GM21825 (cell line): Measurements from ENCODE around the gene AGBL4.

Experiments used
- ATAC-seq: cut with Tn5 transposase; IDR thresholded peaks from one replicate; pipeline ENCODE4 v1.9.1; 2021; ENCODE audit warnings: mild to moderate bottlenecking, moderate library complexity; ENCODE audit not compliant: unreplicated experiment

The AGBL4 gene

GRCh38 chr1:49723662-49724061 is 300.1 kb downstream of the AGBL4 start:
- ATAC-seq, result no peak

DNA sequence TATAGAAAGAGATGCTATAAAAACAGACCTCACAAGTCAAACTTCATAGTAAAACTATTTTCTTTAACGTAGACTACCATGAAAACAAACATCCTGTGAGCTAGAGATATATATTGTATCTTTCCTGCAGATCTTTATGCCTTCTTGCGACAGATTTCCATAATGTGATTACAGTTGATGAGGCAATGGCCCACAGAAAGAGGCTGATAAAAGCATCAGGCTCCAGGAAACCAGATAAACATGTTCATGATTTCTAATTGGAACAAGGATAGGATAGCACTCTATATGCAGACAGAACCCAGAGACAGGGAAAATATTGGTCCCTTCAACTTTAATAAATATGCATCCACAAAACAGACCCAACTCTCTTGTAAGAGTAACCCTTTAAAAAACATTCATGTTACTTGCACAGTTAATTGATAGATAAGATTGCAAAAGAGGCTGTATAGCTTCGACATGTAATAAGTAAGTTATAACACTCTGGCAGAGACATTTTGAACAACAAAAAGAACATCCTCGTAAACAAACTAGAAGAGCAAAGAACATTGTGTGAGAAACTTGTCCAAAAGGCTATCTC is 329.4 kb downstream of the AGBL4 start:
- no peak for ATAC-seq

- ATAC-seq, result no peak
Observed at GRCh38 chr1:49686107-49686506, 337.6 kb downstream of the AGBL4 start.

- no peak for ATAC-seq
Observed at GRCh38 chr1:49677706-49678105, 346.0 kb downstream of the AGBL4 start.

DNA sequence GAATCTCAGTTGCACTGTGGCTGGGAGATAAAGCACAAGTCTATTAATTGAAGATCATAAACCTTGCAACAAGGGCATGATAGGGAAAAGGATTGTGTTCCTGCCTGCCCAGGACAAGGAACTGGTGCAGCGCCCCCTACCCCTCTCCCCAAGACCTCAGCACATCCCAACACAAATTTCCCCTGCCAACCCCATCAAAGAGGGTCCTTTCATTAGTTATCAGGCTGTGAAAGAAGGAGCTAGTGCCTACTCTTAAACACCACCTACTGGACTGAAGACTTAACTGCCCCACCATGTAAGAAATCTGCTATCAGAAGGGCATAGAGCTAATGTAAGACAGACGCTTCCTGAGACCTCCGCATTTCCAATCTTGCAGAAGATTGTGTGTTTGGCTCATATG is 372.6 kb downstream of the AGBL4 start:
- ATAC-seq, result no peak

- ATAC-seq, result no peak
Observed at GRCh38 chr1:49630156-49630555, 393.6 kb downstream of the AGBL4 start.

GRCh38 chr1:49627781-49628180 is 396.0 kb downstream of the AGBL4 start:
- no peak for ATAC-seq

DNA sequence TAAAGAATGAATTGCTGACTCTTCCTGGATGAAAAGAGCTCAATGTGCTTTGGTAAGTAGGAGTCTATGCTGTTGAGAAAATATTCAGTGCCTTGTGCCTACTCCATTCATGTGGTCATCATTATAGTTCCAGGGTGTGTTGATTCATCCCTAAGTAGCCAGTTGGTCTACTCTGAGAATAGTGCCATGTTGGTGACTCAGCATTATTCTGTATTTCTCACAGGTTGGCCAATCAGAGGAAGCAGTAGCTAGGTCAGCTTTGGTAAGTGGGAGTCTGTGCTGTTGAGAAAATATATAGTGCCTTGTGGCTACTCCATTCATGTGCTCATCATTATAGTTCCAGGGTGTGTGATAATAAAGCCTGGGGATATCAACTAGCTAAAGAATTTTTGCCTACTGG is 397.3 kb downstream of the AGBL4 start:
- no peak for ATAC-seq

GRCh38 chr1:49622877-49623276 is 400.9 kb downstream of the AGBL4 start:
- no peak for ATAC-seq

DNA sequence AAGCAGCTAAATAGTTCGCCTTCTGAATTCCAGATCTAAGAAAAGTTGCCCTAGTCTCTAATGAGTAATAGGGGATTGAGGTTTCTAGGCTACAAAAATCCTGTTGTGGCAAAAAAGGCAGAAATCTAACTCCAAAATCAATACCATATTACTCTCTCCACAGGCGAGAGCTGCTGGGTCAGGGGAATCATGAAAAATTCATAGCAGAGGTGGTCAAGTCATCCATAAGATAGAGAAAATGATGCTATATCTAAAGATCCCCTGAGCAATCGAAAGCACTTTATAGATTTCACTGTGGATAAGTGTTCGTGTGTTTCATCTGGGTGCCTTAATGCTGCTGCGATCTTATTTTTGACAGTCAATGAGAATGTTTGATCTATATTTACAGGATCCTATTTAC is 417.7 kb downstream of the AGBL4 start:
- no peak for ATAC-seq

- ATAC-seq, result no peak
Observed at GRCh38 chr1:49597436-49597835, 426.3 kb downstream of the AGBL4 start.

- no peak for ATAC-seq
Observed at GRCh38 chr1:49576327-49576901, 447.3 kb downstream of the AGBL4 start.

DNA sequence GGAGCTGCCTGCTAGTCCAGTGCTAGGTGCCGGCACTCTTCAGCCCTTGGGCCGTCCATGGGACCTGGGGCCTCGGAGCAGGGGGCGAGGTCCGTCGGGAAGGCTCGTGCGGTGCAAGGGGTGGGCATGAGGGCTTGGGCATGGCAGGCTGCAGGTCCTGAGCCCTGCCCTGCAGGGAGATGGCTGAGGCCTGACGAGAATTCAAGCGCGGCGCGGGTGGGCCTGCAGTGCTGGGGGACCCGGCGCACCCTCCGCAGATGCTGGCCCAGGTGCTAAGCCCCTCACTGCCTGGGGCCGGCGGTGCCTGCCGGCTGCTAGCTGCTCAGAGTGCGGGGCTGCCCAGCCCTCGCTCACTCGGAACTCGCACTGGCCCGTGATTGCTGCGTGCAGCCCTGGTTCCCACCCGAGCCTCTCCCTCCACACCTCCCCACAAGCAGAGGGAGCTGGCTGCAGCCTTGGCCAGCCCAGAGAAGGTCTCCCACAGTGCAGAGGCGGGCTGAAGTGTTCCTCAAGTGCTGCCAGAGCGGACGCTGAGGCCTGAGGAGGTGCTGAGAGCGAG is 467.0 kb downstream of the AGBL4 start:
- ATAC-seq, result no peak

DNA sequence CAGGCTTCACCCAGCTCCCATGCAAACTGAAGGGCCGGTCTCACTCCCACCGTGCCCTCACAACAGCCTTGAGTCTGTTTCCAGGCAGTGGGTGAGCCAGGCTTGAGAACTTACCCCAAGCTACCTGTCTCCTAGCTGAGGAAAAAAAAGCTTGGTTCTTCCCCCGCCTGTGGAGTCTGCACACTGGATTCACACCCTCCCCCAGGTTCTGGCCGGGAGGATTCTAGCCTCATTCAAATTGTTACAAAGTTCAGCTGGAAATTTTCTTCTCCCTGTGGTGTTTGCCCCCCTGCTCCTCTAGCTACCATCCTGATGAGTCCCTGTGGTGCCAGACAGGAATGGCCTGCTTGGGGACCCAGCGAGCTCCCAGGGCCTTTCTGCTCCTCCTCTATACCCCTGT is 471.7 kb downstream of the AGBL4 start:
- no peak for ATAC-seq

GRCh38 chr1:49544615-49545014 is 479.1 kb downstream of the AGBL4 start:
- no peak for ATAC-seq

- ATAC-seq, result no peak
Observed at GRCh38 chr1:49541096-49541752, 482.5 kb downstream of the AGBL4 start.

DNA sequence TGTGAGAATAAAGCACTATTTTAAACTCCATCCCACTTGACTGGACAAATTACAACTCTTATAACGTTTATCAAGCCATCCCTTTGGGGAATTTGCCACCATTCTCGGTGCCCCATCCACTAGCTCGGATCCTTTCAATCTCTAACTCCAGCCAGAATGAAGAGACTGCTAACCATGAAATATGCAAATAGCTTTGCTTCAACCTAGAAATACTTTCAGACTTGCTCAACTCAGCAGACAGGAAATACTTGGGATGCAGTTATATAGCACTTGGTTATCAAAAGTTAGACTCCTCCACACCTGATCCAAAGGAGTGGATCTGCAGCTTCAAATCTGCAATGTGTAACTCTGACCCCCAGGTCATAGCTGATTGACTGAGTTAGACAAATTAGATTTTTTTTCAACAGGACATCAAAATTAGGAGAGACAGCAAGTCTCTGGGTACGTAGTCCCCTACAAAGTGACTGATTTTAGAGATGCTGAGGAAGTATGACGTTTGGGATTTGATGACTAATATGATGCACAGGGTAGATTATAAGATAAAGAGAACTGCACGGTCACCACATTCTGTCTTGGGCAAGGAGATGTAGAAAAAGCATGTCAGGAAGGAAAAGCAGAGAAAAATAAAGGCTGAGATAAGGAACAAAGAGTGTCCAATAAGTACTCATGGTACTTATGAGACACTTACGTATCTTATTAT is 496.0 kb downstream of the AGBL4 start:
- ATAC-seq, result no peak

- ATAC-seq, result no peak
Observed at GRCh38 chr1:49526672-49527071, 497.1 kb downstream of the AGBL4 start.

DNA sequence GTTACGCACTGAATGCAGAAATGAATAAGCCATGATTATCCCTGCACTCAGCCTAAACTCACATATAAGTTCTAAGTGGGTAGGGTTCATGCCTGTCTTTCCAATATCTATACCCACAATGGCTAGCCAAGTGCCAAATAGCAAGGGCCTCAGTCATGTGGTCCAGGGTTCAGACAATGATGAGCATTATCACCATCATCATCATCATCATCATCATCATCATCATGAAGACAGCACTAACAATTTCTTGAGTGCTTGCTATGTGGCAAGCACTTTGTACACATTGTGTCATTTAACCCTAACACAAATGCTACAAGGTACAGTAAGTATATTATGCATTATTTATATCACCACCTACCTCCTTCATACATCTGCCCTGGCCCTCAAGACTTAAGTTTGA is 500.0 kb downstream of the AGBL4 start:
- ATAC-seq, result no peak

DNA sequence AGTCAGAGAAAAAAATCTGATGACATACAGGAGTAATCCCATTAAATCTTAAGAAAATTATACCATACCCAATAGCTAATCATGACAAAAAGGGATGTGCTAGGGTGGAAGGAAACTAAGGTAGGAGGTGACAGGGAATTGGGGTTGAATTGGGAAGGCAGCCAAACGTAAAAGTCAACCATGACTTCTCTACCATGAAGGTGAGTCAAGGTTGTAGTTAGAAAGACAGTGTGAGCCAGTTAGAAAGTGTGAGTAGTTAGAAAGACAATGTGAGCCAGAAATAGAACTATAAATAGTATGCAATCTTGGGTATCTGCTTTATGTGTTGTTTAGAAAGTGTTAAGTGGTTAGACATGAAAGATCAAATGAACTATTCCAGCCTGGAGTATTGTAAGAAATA is 556.8 kb downstream of the AGBL4 start:
- no peak for ATAC-seq

DNA sequence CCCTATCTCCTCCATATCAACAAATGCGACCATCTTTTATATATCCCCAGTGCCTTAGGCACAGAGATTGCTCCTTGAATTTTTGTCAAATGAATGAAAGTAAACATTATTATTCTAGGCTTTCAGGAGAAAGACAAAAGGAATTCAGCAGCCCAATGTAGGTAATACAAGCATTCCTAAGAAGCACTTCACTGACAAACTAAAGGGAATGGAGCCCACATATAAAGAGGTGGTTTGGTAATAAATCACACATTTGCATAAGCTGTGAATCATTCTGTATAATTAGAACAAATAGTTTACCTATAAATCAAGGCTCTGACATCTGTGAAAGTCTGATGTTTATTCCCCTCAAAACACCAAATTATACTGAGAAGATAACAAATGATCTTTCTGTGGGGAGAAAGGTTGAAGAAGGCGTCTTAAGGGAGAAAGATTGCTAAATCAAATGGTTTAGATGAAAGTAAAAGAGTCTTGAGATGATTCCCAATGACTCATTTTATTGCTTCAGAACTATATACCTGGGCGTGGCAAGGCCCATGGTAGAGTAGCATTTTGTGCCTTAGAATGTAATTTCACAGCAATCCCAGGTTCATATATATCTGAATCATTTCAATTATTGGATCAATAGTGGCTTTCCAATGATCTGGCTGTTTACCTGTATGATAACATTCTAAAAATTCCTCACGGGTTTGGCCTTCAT is 558.1 kb downstream of the AGBL4 start:
- ATAC-seq, result no peak
